CD4-positive, alpha-beta T cell treated with Interleukin-15 for 1 hour (primary cell): ENCODE measurements around the gene ARID3B.

Experiments used
- DNase-seq: peaks from one replicate; pipeline ENCODE4 v3.0.0-alpha.2; 2020

Gene ARID3B

GRCh38 chr15:74610302-74610951 lies 69.4 kb downstream of the ARID3B start:
- no peak for DNase-seq

- no peak for DNase-seq
Measured at GRCh38 chr15:74611341-74611740, 70.3 kb downstream of the ARID3B start.

- no peak for DNase-seq
Measured at GRCh38 chr15:74611834-74612233, 70.8 kb downstream of the ARID3B start.

- DNase-seq = no peak
Measured at GRCh38 chr15:74612677-74613076, 71.7 kb downstream of the ARID3B start.

GRCh38 chr15:74613089-74613952 lies 72.3 kb downstream of the ARID3B start:
- DNase-seq = no peak

GRCh38 chr15:74613953-74614743 lies 73.1 kb downstream of the ARID3B start:
- no peak for DNase-seq

- DNase-seq = peak; percentile 95
Measured at GRCh38 chr15:74614744-74615507, 73.9 kb downstream of the ARID3B start.

- peak; percentile 97 for DNase-seq
Measured at GRCh38 chr15:74615508-74616365, 74.7 kb downstream of the ARID3B start, which contains the start of gene CLK3. TSS of gene CLK3 (plus strand) at chr15:74615836. CDS start at chr15:74619197, 3,361 bp downstream.

- peak; percentile 73 for DNase-seq
Measured at GRCh38 chr15:74616366-74616939, 75.4 kb downstream of the ARID3B start.

GRCh38 chr15:74616996-74617395 lies 76.0 kb downstream of the ARID3B start:
- no peak for DNase-seq

GRCh38 chr15:74618841-74619596 lies 78.0 kb downstream of the ARID3B start:
- DNase-seq = no peak

GRCh38 chr15:74619916-74620635 lies 79.1 kb downstream of the ARID3B start:
- no peak for DNase-seq

GRCh38 chr15:74620636-74621545 lies 79.9 kb downstream of the ARID3B start:
- DNase-seq = peak; percentile 77

- no peak for DNase-seq
Measured at GRCh38 chr15:74621546-74621920, 80.5 kb downstream of the ARID3B start.

GRCh38 chr15:74621936-74622335 lies 80.9 kb downstream of the ARID3B start:
- no peak for DNase-seq

- no peak for DNase-seq
Measured at GRCh38 chr15:74622758-74623157, 81.7 kb downstream of the ARID3B start.

GRCh38 chr15:74624020-74624602 lies 83.1 kb downstream of the ARID3B start:
- no peak for DNase-seq

GRCh38 chr15:74625693-74626092 lies 84.7 kb downstream of the ARID3B start:
- DNase-seq = no peak
